GM19395 (cell line): ENCODE measurements around the gene TINAG.

Source experiments
- ATAC-seq: cut with Tn5 transposase; IDR thresholded peaks from one replicate; pipeline ENCODE4 v1.9.1; 2021; ENCODE audit warnings: mild to moderate bottlenecking, moderate library complexity; ENCODE audit not compliant: unreplicated experiment

TINAG gene

GRCh38 chr6:54426995-54427394 lies 118.8 kb downstream of the TINAG start:
- ATAC-seq: no peak

GRCh38 chr6:54427396-54427937 lies 119.2 kb downstream of the TINAG start:
- no peak for ATAC-seq

- peak; percentile 92 for ATAC-seq
These were observed 120.2 kb downstream of the TINAG start for GRCh38 chr6:54428431-54428830.

GRCh38 chr6:54431466-54431865 lies 123.2 kb downstream of the TINAG start:
- ATAC-seq: no peak
